K562 (cell line): ENCODE data around the gene PIGM. TPM values are rescaled to one million over a fixed set of nuclear protein-coding genes. Genes with fewer than 3 reads are reported as not detected.
A peak's percentile ranks its signal among the peaks of the same experiment; 100 is the strongest.

Source experiments
- ADNP ChIP-seq: fragments of 200-800 bp; sonication (Bioruptor generic); IDR thresholded peaks from 2 replicates; pipeline ENCODE4 v1.6.1; 2016; ENCODE audit warnings: missing genetic modification characterization, missing compliant biosample characterization
- ATF7 ChIP-seq: fragments of 450-650 bp; IDR thresholded peaks from 2 replicates; pipeline ENCODE4 v1.7.1; 2014; ENCODE audit warnings: mild to moderate bottlenecking, moderate library complexity
- CREBBP ChIP-seq: IDR thresholded peaks from one replicate; pipeline ENCODE4 v1.6.1; 2012; ENCODE audit warnings: low read depth, mild to moderate bottlenecking, control low read depth, inconsistent platforms, low read length
- EWSR1 ChIP-seq: fragments of 450-650 bp; IDR thresholded peaks from 2 replicates; pipeline ENCODE4 v1.6.1; 2018; ENCODE audit warnings: borderline replicate concordance, mild to moderate bottlenecking, low read depth, moderate library complexity; ENCODE audit not compliant: partially characterized antibody
- PHF8 ChIP-seq: fragments of 200-600 bp; sonication (generic); IDR thresholded peaks from 2 replicates; pipeline ENCODE4 v1.6.1; 2012; ENCODE audit warnings: mixed run types, mild to moderate bottlenecking, inconsistent platforms, low read length, moderate library complexity, borderline replicate concordance
- POLR2A ChIP-seq: fragments of 450-650 bp; conservative IDR thresholded peaks from 2 replicates; pipeline ENCODE4 v1.6.1; 2016
- POLR2B ChIP-seq: fragments of 450-650 bp; IDR thresholded peaks from 2 replicates; pipeline ENCODE4 v1.6.1; 2018; ENCODE audit warnings: low read depth; ENCODE audit not compliant: partially characterized antibody
- RBM17 ChIP-seq: fragments of 200-400 bp; formaldehyde crosslinking; IDR thresholded peaks from 2 replicates; pipeline ENCODE4 v1.6.1; 2017; ENCODE audit warnings: low read depth, mild to moderate bottlenecking, low read length, borderline replicate concordance
- RFX1 ChIP-seq: fragments of 450-650 bp; IDR thresholded peaks from 2 replicates; pipeline ENCODE4 v1.6.1; 2016; ENCODE audit warnings: mild to moderate bottlenecking, moderate library complexity
- U2AF1 ChIP-seq: fragments of 200-400 bp; formaldehyde crosslinking; optimal IDR thresholded peaks from 2 replicates; pipeline ENCODE3; 2017; ENCODE audit warnings: mild to moderate bottlenecking, low read depth, low read length, moderate library complexity
- XRCC4 ChIP-seq: IDR thresholded peaks from one replicate; pipeline ENCODE4 v1.6.1; 2011; ENCODE audit not compliant: insufficient read depth, insufficient read length; ENCODE audit errors: extremely low read depth
- ZFP36 ChIP-seq: fragments of 150-350 bp; IDR thresholded peaks from 2 replicates; pipeline ENCODE4 v1.6.1; 2018; ENCODE audit warnings: low read length, low read depth; ENCODE audit not compliant: partially characterized antibody
- ZNF121 ChIP-seq: sonication (generic); formaldehyde crosslinking; conservative IDR thresholded peaks from 2 replicates; pipeline ENCODE4 v1.8.0; 2022; ENCODE audit warnings: missing genetic modification reagents
- ZNF384 ChIP-seq: IDR thresholded peaks from 2 replicates; pipeline ENCODE4 v1.6.1; 2012; ENCODE audit warnings: low read depth, low read length, improper control_type of control experiment
- ZNF431 ChIP-seq: sonication (generic); formaldehyde crosslinking; IDR thresholded peaks from 2 replicates; pipeline ENCODE4 v1.8.0; 2022; ENCODE audit warnings: mild to moderate bottlenecking, missing genetic modification reagents
- ZNF717 ChIP-seq: fragments of 250-450 bp; sonication (Bioruptor Pico); IDR thresholded peaks from 2 replicates; pipeline ENCODE4 v1.5.0; 2021
- polyA plus RNA-seq, 8 experiments: library from polyadenylated mRNA; depleted of rRNA in 4 of 8; stranded (reverse) in 5 of 8; unstranded in 3 of 8; fragments of >200 nt; fragmentation: Nextera tagmentation in 2 of 8; fragmentation: Illumina TruSeq in 1 of 8; extraction: Ambion mirVana in 2 of 8; extraction: Trizol in 1 of 8; gene quantifications; 2 replicates each; pipeline versions ENCODE4 v1.2.1 to v1.2.3, GENCODE V29; 2011 to 2014; ENCODE audit warnings: inconsistent platforms in 1 of 8, missing spikeins in 1 of 8
- total RNA-seq, 7 experiments: library from RNA; depleted of rRNA in 6 of 7; stranded (reverse); fragments of >200 nt in 6 of 7; fragmentation: Illumina TruSeq in 2 of 7; extraction: Trizol in 2 of 7; gene quantifications; 2 replicates each; pipeline versions ENCODE4 v1.2.1 to v1.2.3, GENCODE V29; 2011 to 2021; ENCODE audit warnings: low replicate concordance in 1 of 7
- TF ChIP-seq, protein P1 (sequence below), 2 experiments: IDR thresholded peaks; 2 replicates each; pipeline ENCODE4 v1.6.1; 2012; ENCODE audit warnings: improper control_type of control experiment in 2 of 2, low read depth in 2 of 2, low read length in 2 of 2, borderline replicate concordance in 1 of 2
- TF ChIP-seq, protein P2 (sequence below), 2 experiments: fragments of 450-650 bp; IDR thresholded peaks; 2 replicates each; pipeline ENCODE4 v1.6.1; 2016; ENCODE audit warnings: mild to moderate bottlenecking in 2 of 2, borderline replicate concordance in 1 of 2, low read depth in 1 of 2, moderate library complexity in 1 of 2

Gene PIGM
- total and polyA plus RNA-seq, 9 of the 15 experiments (the other 6 are each of a cell fraction or from before 2014, with no cell fraction given), result 2.6 to 6.7 (median 4.3) TPM

DNA sequence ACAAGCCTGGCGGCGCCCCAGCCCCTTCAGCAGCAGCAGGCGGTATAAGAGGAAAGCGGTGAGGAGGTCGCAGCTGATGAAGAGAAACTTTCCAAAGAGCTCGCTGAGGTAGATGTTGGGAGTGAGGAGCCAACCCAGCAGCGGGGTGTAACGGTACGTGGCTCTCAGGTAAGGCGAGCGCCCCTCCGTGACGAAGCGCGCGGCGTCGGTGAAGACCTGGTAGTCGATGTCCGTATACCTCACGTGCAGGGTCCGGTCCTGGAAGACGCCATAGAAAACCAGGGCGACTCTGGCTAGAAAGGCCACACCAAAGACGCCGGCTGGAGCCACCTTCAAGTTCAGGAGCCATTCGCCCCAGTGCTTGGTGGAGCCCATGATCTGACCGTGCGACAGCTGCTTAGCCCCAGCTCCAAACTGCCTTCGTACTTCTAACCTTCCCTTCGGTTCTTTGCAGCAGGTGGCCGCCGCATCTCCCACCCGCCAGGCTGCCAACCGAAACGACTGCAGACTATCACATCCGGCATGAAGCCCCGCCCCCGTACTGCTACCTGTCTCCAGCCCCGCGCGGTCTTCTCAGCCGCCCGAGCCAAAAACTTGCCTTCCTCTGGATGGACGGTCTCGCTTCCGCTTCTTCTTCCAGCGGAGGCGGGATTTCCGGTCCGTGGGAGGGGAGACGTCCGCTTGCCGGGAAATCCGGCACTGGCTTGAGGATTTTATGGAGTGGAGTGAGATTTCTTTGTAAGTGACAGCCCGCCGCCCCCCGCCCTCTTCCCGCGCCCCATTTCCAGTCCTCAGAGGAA is at the start of gene PIGM (continued):
- TF ChIP-seq ADNP (tag) (no peak), EWSR1 (no peak), ZFP36 (no peak), POLR2B (peak; percentile 75), PHF8 (peak; percentile 80; the same call in 1 of the 2 replicates), U2AF1 (no peak), XRCC4 (no peak), ZNF384 (no peak), ZNF121 (CRISPR knock-in tag) (no peak), CREBBP (no peak), ZNF717 (CRISPR knock-in tag) (no peak), ATF7 (peak; percentile 52; the same call in 1 of the 2 replicates), ZNF431 (CRISPR knock-in tag) (no peak), RBM17 (no peak), POLR2A (peak; percentile 81), RFX1 (no peak)
- TF ChIP-seq, protein P1, sequence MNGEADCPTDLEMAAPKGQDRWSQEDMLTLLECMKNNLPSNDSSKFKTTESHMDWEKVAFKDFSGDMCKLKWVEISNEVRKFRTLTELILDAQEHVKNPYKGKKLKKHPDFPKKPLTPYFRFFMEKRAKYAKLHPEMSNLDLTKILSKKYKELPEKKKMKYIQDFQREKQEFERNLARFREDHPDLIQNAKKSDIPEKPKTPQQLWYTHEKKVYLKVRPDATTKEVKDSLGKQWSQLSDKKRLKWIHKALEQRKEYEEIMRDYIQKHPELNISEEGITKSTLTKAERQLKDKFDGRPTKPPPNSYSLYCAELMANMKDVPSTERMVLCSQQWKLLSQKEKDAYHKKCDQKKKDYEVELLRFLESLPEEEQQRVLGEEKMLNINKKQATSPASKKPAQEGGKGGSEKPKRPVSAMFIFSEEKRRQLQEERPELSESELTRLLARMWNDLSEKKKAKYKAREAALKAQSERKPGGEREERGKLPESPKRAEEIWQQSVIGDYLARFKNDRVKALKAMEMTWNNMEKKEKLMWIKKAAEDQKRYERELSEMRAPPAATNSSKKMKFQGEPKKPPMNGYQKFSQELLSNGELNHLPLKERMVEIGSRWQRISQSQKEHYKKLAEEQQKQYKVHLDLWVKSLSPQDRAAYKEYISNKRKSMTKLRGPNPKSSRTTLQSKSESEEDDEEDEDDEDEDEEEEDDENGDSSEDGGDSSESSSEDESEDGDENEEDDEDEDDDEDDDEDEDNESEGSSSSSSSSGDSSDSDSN (IDR thresholded peaks at IDR 0.05; ENCODE audit: borderline replicate concordance in 1 of 2, low read depth in 2 of 2, low read length in 2 of 2), result 0 out of 4 replicates have a peak, but pooled peaks of 1 of the 2 experiments have one; percentile 56
- TF ChIP-seq, protein P2, sequence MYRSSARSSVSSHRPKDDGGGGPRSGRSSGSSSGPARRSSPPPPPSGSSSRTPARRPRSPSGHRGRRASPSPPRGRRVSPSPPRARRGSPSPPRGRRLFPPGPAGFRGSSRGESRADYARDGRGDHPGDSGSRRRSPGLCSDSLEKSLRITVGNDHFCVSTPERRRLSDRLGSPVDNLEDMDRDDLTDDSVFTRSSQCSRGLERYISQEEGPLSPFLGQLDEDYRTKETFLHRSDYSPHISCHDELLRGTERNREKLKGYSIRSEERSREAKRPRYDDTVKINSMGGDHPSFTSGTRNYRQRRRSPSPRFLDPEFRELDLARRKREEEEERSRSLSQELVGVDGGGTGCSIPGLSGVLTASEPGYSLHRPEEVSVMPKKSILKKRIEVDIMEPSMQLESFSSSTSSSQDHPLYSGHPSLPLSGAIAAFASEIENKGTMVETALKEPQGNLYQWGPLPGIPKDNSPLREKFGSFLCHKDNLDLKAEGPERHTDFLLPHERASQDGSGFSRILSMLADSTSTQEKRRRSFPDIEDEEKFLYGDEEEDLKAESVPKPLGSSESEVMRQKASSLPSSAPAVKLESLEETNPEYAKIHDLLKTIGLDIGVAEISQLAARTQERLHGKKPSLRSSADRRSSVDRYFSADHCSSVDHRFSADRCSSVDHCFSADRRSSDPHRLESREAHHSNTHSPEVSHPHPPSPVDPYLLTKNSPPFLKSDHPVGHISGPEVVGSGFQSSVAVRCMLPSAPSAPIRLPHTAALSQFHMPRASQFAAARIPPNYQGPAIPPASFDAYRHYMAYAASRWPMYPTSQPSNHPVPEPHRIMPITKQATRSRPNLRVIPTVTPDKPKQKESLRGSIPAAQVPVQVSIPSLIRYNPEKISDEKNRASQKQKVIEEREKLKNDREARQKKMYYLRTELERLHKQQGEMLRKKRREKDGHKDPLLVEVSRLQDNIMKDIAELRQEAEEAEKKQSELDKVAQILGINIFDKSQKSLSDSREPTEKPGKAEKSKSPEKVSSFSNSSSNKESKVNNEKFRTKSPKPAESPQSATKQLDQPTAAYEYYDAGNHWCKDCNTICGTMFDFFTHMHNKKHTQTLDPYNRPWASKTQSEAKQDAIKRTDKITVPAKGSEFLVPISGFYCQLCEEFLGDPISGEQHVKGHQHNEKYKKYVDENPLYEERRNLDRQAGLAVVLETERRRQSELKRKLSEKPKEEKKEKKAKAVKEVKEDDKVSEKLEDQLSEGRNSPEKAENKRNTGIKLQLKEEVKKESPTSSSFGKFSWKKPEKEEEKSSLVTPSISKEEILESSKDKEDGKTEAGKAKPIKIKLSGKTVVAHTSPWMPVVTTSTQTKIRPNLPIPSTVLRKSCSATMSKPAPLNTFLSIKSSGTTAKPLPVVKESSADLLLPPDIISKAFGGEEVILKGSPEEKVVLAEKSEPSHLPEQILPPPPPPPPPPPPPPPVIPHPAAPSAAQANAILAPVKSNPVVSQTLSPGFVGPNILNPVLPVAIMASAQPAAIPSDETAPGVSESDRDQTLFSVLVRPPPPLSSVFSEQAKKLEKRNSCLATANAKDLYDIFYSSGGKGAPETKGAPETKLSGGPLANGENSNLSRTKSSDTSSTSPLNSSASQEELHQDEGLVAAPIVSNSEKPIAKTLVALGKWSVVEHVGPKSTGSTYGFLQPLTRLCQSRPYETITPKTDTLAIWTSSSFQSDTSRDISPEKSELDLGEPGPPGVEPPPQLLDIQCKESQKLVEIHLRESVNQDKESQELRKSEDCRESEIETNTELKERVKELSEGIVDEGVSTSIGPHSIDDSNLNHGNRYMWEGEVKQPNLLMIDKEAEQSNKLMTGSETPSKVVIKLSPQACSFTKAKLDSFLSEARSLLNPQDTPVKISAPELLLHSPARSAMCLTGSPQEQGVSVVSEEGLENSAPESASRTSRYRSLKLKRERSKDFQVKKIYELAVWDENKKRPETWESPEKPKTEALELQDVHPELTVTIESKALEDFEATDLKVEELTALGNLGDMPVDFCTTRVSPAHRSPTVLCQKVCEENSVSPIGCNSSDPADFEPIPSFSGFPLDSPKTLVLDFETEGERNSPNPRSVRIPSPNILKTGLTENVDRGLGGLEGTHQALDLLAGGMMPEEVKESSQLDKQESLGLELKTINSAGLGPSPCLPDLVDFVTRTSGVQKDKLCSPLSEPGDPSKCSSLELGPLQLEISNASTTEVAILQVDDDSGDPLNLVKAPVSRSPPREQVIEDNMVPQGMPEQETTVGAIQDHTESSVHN (IDR thresholded peaks at IDR 0.05; ENCODE audit: borderline replicate concordance in 1 of 2, low read depth in 1 of 2), result no peak
